ENCODE measurements around the gene EIF3B. TPM values are rescaled to one million over a fixed set of nuclear protein-coding genes. Genes with fewer than 3 reads are reported as not detected.
"Not testable (repeated sequence)": the region's sequence is repeated elsewhere in the genome, so short reads cannot be mapped to it uniquely, and the experiment has no call there.

EIF3B gene
- total and polyA plus RNA-seq, 7 donors: 37.9 to 125 (median 96.9) TPM

DNA sequence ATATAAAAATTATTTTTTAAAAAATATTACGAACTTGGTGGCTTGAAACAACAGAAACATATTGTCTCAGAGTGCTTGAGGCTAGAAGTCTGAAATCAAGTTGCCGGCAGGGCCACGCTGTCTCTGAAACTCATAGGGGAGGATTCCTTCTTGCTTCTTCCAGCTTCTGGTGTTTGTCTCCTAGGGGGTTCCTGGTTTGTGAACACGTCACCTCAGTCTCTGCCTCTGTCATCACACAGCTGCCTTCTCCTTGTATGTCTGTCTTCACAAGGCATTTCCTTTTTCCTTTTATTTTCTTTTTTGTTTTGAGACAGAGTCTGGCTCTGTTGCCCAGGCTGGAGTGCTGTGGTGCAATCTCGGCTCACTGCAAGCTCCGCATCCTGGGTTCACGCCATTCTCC is 27.7 kb upstream of the EIF3B start:
- Histone ChIP-seq H3K9me3 (no peaks in the 10 kb centered on the region), H3K27ac (no peak overlapping the region), H3K36me3 (no peaks in the 10 kb centered on the region), H3K4me3 (no peak overlapping the region), H3K27me3 (no peaks in the 10 kb centered on the region), H3K4me1 (no peaks in the 10 kb centered on the region)
- no peak for DNase-seq
- 92% methylated on average over 7 of the region's 7 CpGs for WGBS, 2 donors
- TF ChIP-seq POLR2AphosphoS5 (IDR thresholded peaks at IDR 0.05): no peak
- no peak for TF ChIP-seq EP300 (IDR thresholded peaks at IDR 0.05)
- no peak for TF ChIP-seq POLR2A (IDR thresholded peaks at IDR 0.05)
- TF ChIP-seq, protein P1, sequence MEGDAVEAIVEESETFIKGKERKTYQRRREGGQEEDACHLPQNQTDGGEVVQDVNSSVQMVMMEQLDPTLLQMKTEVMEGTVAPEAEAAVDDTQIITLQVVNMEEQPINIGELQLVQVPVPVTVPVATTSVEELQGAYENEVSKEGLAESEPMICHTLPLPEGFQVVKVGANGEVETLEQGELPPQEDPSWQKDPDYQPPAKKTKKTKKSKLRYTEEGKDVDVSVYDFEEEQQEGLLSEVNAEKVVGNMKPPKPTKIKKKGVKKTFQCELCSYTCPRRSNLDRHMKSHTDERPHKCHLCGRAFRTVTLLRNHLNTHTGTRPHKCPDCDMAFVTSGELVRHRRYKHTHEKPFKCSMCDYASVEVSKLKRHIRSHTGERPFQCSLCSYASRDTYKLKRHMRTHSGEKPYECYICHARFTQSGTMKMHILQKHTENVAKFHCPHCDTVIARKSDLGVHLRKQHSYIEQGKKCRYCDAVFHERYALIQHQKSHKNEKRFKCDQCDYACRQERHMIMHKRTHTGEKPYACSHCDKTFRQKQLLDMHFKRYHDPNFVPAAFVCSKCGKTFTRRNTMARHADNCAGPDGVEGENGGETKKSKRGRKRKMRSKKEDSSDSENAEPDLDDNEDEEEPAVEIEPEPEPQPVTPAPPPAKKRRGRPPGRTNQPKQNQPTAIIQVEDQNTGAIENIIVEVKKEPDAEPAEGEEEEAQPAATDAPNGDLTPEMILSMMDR (IDR thresholded peaks at IDR 0.05): no peak
- intact Hi-C loops (cut with DNase I): no loop called here

DNA sequence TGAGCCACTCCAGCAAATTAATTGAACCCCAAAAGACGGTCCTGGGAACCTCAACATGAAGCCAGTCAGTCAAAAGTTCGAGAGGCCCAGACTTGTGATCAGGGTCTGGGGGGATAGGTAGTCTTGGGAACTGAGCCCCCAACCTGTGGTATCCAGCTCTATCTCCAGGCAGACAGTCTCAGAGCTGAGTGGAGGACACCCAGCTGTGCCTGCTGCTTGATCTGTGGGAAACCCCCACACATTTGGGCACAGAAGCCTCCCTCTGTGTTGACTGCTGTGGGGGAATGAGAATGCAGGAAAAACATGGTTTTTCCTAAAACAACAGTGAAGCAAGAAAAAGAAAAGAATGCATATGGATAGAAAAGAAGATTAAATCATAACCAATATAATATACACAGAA is 24.1 kb upstream of the EIF3B start:
- DNase-seq: no peak
- Histone ChIP-seq H3K27me3 (no peaks in the 10 kb centered on the region), H3K4me3 (no peak overlapping the region), H3K27ac (no peak overlapping the region), H3K36me3 (no peaks in the 10 kb centered on the region), H3K9me3 (no peaks in the 10 kb centered on the region), H3K4me1 (no peaks in the 10 kb centered on the region)
- no peak for TF ChIP-seq POLR2AphosphoS5 (IDR thresholded peaks at IDR 0.05)
- TF ChIP-seq, protein P1 (IDR thresholded peaks at IDR 0.05): no peak
- TF ChIP-seq POLR2A (IDR thresholded peaks at IDR 0.05): no peak
- TF ChIP-seq EP300 (IDR thresholded peaks at IDR 0.05): no peak
- intact Hi-C loops (cut with DNase I): no loop called here
- 92 to 93% methylated on average over 2 of the region's 2 CpGs for WGBS, 2 donors

DNA sequence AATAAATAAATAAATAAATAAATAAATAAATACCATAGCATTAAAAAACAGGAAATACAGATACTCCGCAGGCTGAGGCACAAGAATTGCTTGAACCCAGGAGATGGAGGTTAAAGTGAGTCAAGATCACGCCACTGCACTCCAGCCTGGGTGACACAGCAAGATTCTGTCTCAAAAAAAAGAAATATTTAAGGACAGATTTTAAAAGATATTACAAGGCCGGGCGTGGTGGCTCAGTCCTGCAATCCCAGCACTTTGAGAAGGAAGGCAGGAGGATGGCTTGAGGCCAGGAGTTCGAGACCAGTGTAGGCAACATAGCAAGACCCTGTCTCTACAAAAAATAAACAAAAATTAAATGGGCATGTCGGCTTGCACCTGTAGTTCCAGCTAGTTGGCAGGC is 22.9 kb upstream of the EIF3B start:
- H3K4me1 ChIP-seq: no peaks in the 10 kb centered on the region
- no peaks in the 10 kb centered on the region for H3K27me3 ChIP-seq
- no peak overlapping the region for H3K27ac ChIP-seq
- H3K4me3 ChIP-seq: no peak overlapping the region
- intact Hi-C loops (cut with DNase I): no loop called here
- TF ChIP-seq, protein P1 (IDR thresholded peaks at IDR 0.05): no peak
- TF ChIP-seq POLR2A (IDR thresholded peaks at IDR 0.05): no peak
- no peak for TF ChIP-seq EP300 (IDR thresholded peaks at IDR 0.05)
- no peak for TF ChIP-seq POLR2AphosphoS5 (IDR thresholded peaks at IDR 0.05)
- no peaks in the 10 kb centered on the region for H3K36me3 ChIP-seq
- WGBS, 2 donors: 86 to 91% methylated on average over 6 of the region's 6 CpGs
- no peaks in the 10 kb centered on the region for H3K9me3 ChIP-seq
- DNase-seq: no peak

DNA sequence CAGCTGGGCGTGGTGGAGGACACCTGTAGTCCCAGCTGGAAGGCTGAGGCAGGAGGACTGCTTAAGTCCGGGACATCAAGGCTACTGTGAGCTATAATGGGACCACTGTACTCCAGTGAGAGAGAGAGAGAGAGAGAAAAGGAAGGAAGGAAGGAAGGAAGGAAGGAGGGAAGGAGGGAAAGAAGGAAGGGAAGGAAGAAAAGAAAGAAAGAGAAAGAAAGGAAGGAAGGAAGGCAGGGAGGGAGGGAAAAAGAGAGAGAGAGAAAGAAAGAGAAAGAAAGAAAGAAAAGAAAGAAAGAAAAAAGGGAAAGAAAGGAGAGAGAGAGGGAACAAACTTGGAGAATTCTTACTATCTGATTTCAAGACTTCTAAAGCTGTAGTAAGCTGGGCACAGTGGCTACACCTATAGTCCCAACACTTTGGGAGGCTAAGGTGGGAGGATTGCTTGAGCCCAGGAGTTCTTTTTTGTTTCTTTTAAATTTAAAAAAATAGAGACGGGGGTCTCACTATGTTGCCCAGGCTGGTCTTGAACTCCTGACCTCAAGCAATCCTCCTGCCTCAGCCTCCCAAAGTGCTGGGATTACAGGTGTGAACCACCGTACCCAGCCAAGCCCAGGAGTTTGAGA is 21.9 kb upstream of the EIF3B start:
- H3K4me3 ChIP-seq; intact Hi-C loops (cut with DNase I); H3K9me3 ChIP-seq; H3K36me3 ChIP-seq; H3K4me1 ChIP-seq; H3K27ac ChIP-seq; DNase-seq; H3K27me3 ChIP-seq: not testable (repeated sequence)
- WGBS, 2 donors: 94 to 95% methylated on average over 4 of the region's 4 CpGs

DNA sequence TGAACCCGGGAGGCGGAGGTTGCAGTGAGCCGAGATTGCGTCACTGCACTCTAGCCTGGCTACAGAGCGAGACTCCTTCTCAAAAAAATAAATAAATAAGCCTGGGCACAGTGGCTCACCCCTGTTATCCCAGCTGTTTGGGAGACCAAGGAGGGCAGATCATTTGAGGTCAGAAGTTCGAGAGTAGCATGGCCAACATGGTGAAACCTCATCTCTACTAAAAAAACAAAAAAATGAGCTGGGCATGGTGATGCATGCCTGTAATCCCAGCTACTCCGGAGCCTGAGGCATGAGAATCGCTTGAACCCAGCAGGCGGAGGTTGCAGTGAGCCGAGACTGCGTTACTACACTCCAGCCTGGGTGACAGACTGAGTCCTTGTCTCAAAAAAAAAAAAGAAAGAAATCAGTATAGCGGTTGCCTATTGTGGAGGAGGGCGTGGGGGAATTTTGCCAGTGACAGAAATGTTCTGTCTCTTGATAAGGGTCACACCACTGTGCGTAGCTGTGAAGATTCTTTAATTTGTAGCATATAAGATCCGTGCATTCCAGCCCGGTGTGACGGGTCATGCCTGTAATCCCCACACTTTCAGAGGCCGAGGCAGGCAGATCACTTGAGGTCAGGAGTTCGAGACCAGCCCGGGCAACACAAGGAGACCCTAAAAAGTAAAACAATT is 17.9 kb upstream of the EIF3B start:
- H3K4me1 ChIP-seq: no peaks in the 10 kb centered on the region
- no peaks in the 10 kb centered on the region for H3K36me3 ChIP-seq
- WGBS, 2 donors: 96% methylated on average over 20 of the region's 20 CpGs
- DNase-seq: no peak
- no peak overlapping the region for H3K4me3 ChIP-seq
- H3K9me3 ChIP-seq: no peaks in the 10 kb centered on the region
- H3K27me3 ChIP-seq: no peaks in the 10 kb centered on the region
- intact Hi-C loops (cut with DNase I): no loop called here
- TF ChIP-seq POLR2AphosphoS5 (IDR thresholded peaks at IDR 0.05) (no peak), POLR2A (IDR thresholded peaks at IDR 0.05) (no peak), EP300 (IDR thresholded peaks at IDR 0.05) (no peak)
- TF ChIP-seq, protein P1 (IDR thresholded peaks at IDR 0.05): no peak
- no peak overlapping the region for H3K27ac ChIP-seq

DNA sequence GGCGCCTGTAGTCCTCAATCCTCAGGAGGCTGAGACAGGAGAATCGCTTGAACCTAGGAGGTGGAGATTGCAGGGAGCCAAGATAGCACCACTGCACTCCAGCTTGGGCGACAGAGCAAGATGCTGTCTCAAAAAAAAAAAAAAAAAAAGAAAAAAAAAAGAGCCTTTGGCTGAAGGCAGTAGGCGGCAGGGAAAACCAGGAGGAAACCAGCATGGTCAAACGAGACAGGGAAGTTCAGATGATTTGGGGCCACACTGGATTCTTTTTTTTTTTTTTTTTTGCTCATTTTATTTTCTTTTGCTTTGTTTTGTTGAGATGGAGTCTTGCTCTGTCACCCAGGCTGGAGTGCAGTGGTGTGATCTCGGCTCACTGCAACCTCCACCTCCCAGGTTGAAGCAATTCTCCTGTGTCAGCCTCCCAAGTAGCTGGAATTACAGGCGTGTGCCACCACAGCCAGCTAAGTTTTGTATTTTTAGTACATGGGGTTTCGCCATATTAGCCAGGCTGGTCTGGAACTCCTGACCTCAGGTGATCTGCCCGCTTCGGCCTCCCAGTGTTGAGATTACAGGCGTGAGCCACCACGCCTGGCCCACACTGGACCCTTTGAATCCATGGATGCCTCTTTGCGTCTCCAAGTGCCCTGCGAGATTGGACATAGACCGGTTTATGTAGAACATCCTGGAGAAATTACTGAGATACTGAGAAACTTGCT is 7.1 kb upstream of the EIF3B start:
- H3K27ac ChIP-seq, H3K9me3 ChIP-seq, H3K4me1 ChIP-seq, H3K27me3 ChIP-seq, H3K36me3 ChIP-seq, DNase-seq, H3K4me3 ChIP-seq: not testable (repeated sequence)
- WGBS, 2 donors: 91 to 92% methylated on average over 15 of the region's 15 CpGs
- intact Hi-C loops (cut with DNase I): loop anchor here (5.0 kb wide), 1 partner anchor 680 kb away; no protein-coding TSS in a partner anchor
